K562 (cell line): Measurements from ENCODE around the gene TSTD2. TPM values are rescaled to one million over a fixed set of nuclear protein-coding genes. Genes with fewer than 3 reads are reported as not detected.

Experiments used
- HNRNPK ChIP-seq: fragments of 200-400 bp; formaldehyde crosslinking; IDR thresholded peaks from one replicate; pipeline ENCODE4 v1.6.1; 2018; ENCODE audit warnings: mild to moderate bottlenecking, low read depth, low read length; ENCODE audit not compliant: poor library complexity, severe bottlenecking
- KLF10 ChIP-seq: fragments of 250-450 bp; sonication (Bioruptor Pico); IDR thresholded peaks from 2 replicates; pipeline ENCODE4 v1.6.1; 2021; ENCODE audit warnings: matching md5 sums
- MEIS2 ChIP-seq: fragments of 450-650 bp; IDR thresholded peaks from 2 replicates; pipeline ENCODE4 v1.6.1; 2014; ENCODE audit warnings: mild to moderate bottlenecking; ENCODE audit not compliant: partially characterized antibody
- MXI1 ChIP-seq: IDR thresholded peaks from 2 replicates; pipeline ENCODE4 v1.6.1; 2011; ENCODE audit warnings: low read depth, mild to moderate bottlenecking, improper control_type of control experiment, low read length
- NFYB ChIP-seq: IDR thresholded peaks from 2 replicates; pipeline ENCODE4 v1.6.1; 2011; ENCODE audit warnings: mild to moderate bottlenecking, moderate library complexity; ENCODE audit not compliant: insufficient read length; ENCODE audit errors: extremely low read depth
- PHF21A ChIP-seq: fragments of 450-650 bp; IDR thresholded peaks from 2 replicates; pipeline ENCODE4 v1.6.1; 2017; ENCODE audit warnings: low read depth, borderline replicate concordance
- ZNF444 ChIP-seq: fragments of 250-450 bp; sonication (Bioruptor Pico); IDR thresholded peaks from 2 replicates; pipeline ENCODE4 v1.4.0; 2020; ENCODE audit warnings: mild to moderate bottlenecking, moderate library complexity
- polyA plus RNA-seq, 8 experiments: library from polyadenylated mRNA; depleted of rRNA in 4 of 8; stranded (reverse) in 5 of 8; unstranded in 3 of 8; fragments of >200 nt; fragmentation: Nextera tagmentation in 2 of 8; fragmentation: Illumina TruSeq in 1 of 8; extraction: Ambion mirVana in 2 of 8; extraction: Trizol in 1 of 8; gene quantifications; 2 replicates each; pipeline versions ENCODE4 v1.2.1 to v1.2.3, GENCODE V29; 2011 to 2014; ENCODE audit warnings: inconsistent platforms in 1 of 8, missing spikeins in 1 of 8
- total RNA-seq, 7 experiments: library from RNA; depleted of rRNA in 6 of 7; stranded (reverse); fragments of >200 nt in 6 of 7; fragmentation: Illumina TruSeq in 2 of 7; extraction: Trizol in 2 of 7; gene quantifications; 2 replicates each; pipeline versions ENCODE4 v1.2.1 to v1.2.3, GENCODE V29; 2011 to 2021; ENCODE audit warnings: low replicate concordance in 1 of 7
- TF ChIP-seq, protein P1 (sequence below), 3 experiments: IDR thresholded peaks in 2 of 3; conservative IDR thresholded peaks in 1 of 3; 2 replicates each; pipeline ENCODE4 v1.5.1; 2011 to 2012; ENCODE audit warnings: low read length in 3 of 3, mild to moderate bottlenecking in 3 of 3, control low read depth in 2 of 3, improper control_type of control experiment in 1 of 3, inconsistent platforms in 1 of 3, low read depth in 1 of 3, mixed read lengths in 1 of 3, moderate library complexity in 1 of 3; ENCODE audit not compliant: insufficient read depth in 2 of 3
- TF ChIP-seq, protein P2 (sequence below), 2 experiments: fragments of 450-650 bp; IDR thresholded peaks; 2 replicates each; pipeline ENCODE4 v1.6.1; 2016; ENCODE audit warnings: mild to moderate bottlenecking in 2 of 2, borderline replicate concordance in 1 of 2, low read depth in 1 of 2, moderate library complexity in 1 of 2
- TF ChIP-seq, protein P3 (sequence below): fragments of 450-650 bp; IDR thresholded peaks from 2 replicates; pipeline ENCODE4 v1.6.1; 2016; ENCODE audit warnings: mild to moderate bottlenecking

Gene TSTD2
- total and polyA plus RNA-seq, 9 of the 15 experiments (the other 6 are each of a cell fraction or from before 2014, with no cell fraction given) = 10.1 to 36.7 (median 19.0) TPM

GRCh38 chr9:97632985-97633858 is at the start of gene TSTD2, which contains the start of gene NCBP1 (continued):
- TF ChIP-seq, protein P1, sequence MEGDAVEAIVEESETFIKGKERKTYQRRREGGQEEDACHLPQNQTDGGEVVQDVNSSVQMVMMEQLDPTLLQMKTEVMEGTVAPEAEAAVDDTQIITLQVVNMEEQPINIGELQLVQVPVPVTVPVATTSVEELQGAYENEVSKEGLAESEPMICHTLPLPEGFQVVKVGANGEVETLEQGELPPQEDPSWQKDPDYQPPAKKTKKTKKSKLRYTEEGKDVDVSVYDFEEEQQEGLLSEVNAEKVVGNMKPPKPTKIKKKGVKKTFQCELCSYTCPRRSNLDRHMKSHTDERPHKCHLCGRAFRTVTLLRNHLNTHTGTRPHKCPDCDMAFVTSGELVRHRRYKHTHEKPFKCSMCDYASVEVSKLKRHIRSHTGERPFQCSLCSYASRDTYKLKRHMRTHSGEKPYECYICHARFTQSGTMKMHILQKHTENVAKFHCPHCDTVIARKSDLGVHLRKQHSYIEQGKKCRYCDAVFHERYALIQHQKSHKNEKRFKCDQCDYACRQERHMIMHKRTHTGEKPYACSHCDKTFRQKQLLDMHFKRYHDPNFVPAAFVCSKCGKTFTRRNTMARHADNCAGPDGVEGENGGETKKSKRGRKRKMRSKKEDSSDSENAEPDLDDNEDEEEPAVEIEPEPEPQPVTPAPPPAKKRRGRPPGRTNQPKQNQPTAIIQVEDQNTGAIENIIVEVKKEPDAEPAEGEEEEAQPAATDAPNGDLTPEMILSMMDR (IDR thresholded peaks at IDR 0.05 in 2 of 3, conservative IDR thresholded peaks at IDR 0.05 in 1 of 3; ENCODE audit: insufficient read depth in 2 of 3, low read depth in 1 of 3, low read length in 3 of 3) = no peak
- no peak for TF ChIP-seq ZNF444
- TF ChIP-seq, protein P2, sequence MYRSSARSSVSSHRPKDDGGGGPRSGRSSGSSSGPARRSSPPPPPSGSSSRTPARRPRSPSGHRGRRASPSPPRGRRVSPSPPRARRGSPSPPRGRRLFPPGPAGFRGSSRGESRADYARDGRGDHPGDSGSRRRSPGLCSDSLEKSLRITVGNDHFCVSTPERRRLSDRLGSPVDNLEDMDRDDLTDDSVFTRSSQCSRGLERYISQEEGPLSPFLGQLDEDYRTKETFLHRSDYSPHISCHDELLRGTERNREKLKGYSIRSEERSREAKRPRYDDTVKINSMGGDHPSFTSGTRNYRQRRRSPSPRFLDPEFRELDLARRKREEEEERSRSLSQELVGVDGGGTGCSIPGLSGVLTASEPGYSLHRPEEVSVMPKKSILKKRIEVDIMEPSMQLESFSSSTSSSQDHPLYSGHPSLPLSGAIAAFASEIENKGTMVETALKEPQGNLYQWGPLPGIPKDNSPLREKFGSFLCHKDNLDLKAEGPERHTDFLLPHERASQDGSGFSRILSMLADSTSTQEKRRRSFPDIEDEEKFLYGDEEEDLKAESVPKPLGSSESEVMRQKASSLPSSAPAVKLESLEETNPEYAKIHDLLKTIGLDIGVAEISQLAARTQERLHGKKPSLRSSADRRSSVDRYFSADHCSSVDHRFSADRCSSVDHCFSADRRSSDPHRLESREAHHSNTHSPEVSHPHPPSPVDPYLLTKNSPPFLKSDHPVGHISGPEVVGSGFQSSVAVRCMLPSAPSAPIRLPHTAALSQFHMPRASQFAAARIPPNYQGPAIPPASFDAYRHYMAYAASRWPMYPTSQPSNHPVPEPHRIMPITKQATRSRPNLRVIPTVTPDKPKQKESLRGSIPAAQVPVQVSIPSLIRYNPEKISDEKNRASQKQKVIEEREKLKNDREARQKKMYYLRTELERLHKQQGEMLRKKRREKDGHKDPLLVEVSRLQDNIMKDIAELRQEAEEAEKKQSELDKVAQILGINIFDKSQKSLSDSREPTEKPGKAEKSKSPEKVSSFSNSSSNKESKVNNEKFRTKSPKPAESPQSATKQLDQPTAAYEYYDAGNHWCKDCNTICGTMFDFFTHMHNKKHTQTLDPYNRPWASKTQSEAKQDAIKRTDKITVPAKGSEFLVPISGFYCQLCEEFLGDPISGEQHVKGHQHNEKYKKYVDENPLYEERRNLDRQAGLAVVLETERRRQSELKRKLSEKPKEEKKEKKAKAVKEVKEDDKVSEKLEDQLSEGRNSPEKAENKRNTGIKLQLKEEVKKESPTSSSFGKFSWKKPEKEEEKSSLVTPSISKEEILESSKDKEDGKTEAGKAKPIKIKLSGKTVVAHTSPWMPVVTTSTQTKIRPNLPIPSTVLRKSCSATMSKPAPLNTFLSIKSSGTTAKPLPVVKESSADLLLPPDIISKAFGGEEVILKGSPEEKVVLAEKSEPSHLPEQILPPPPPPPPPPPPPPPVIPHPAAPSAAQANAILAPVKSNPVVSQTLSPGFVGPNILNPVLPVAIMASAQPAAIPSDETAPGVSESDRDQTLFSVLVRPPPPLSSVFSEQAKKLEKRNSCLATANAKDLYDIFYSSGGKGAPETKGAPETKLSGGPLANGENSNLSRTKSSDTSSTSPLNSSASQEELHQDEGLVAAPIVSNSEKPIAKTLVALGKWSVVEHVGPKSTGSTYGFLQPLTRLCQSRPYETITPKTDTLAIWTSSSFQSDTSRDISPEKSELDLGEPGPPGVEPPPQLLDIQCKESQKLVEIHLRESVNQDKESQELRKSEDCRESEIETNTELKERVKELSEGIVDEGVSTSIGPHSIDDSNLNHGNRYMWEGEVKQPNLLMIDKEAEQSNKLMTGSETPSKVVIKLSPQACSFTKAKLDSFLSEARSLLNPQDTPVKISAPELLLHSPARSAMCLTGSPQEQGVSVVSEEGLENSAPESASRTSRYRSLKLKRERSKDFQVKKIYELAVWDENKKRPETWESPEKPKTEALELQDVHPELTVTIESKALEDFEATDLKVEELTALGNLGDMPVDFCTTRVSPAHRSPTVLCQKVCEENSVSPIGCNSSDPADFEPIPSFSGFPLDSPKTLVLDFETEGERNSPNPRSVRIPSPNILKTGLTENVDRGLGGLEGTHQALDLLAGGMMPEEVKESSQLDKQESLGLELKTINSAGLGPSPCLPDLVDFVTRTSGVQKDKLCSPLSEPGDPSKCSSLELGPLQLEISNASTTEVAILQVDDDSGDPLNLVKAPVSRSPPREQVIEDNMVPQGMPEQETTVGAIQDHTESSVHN (IDR thresholded peaks at IDR 0.05; ENCODE audit: borderline replicate concordance in 1 of 2, low read depth in 1 of 2) = peak in 1 of 2 experiments; percentile 45; a peak in 2 of 4 replicates
- peak; percentile 51 for TF ChIP-seq NFYB
- TF ChIP-seq HNRNPK = peak; percentile 31
- TF ChIP-seq MXI1 = peak; percentile 83; the same call in 1 of the 2 replicates
- TF ChIP-seq KLF10 (CRISPR knock-in tag) = no peak
- TF ChIP-seq, protein P3, sequence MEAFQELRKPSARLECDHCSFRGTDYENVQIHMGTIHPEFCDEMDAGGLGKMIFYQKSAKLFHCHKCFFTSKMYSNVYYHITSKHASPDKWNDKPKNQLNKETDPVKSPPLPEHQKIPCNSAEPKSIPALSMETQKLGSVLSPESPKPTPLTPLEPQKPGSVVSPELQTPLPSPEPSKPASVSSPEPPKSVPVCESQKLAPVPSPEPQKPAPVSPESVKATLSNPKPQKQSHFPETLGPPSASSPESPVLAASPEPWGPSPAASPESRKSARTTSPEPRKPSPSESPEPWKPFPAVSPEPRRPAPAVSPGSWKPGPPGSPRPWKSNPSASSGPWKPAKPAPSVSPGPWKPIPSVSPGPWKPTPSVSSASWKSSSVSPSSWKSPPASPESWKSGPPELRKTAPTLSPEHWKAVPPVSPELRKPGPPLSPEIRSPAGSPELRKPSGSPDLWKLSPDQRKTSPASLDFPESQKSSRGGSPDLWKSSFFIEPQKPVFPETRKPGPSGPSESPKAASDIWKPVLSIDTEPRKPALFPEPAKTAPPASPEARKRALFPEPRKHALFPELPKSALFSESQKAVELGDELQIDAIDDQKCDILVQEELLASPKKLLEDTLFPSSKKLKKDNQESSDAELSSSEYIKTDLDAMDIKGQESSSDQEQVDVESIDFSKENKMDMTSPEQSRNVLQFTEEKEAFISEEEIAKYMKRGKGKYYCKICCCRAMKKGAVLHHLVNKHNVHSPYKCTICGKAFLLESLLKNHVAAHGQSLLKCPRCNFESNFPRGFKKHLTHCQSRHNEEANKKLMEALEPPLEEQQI = no peak
- TF ChIP-seq MEIS2 = peak; percentile 73
- peak; percentile 71; the same call in 1 of the 2 replicates for TF ChIP-seq PHF21A
